CD4-positive, CD25-positive, alpha-beta regulatory T cell (primary cell): ENCODE results near the gene MBOAT1. TPM values are rescaled to one million over a fixed set of nuclear protein-coding genes. Genes with fewer than 3 reads are reported as not detected.

ENCODE experiments used
- ATAC-seq, 2 donors: fragments of 150-1000 bp; cut with Tn5 transposase; one replicate each; pipeline ENCODE4 v1.10.0; 2021; ENCODE audit warnings: low read depth in 2 of 2, moderate number of reproducible peaks in 2 of 2, moderate library complexity in 1 of 2
- DNase-seq, 3 donors: peaks; one replicate each; pipeline versions ENCODE4 v3.0.0 to v3.0.0-alpha.2; 2012 to 2022; ENCODE audit warnings: mixed read lengths in 1 of 3
- H3K27ac ChIP-seq: one replicate; pipeline ENCODE4 v1.7.0; 2013; ENCODE audit warnings: mild to moderate bottlenecking, low read length; ENCODE audit not compliant: insufficient read depth, poor library complexity, severe bottlenecking
- H3K27me3 ChIP-seq: one replicate; pipeline ENCODE4 v1.7.0; 2013; ENCODE audit warnings: low read length; ENCODE audit not compliant: control insufficient read depth, insufficient read depth
- H3K36me3 ChIP-seq: one replicate; pipeline ENCODE4 v1.7.0; 2013; ENCODE audit warnings: mild to moderate bottlenecking, low read length, moderate library complexity; ENCODE audit not compliant: control insufficient read depth, insufficient read depth
- H3K4me1 ChIP-seq: 2 replicates; pipeline ENCODE4 v1.7.0; 2013; ENCODE audit warnings: mild to moderate bottlenecking, low read length; ENCODE audit not compliant: insufficient read depth, control insufficient read depth, poor library complexity, severe bottlenecking
- H3K4me3 ChIP-seq: one replicate; pipeline ENCODE4 v1.7.0; 2013; ENCODE audit warnings: low read depth, mild to moderate bottlenecking, low read length, moderate library complexity
- H3K9me3 ChIP-seq, 2 experiments: 1 replicate in 1 of 2; 2 replicates in 1 of 2; pipeline ENCODE4 v1.7.0; 2013; ENCODE audit warnings: low read length in 2 of 2, mild to moderate bottlenecking in 1 of 2, moderate library complexity in 1 of 2; ENCODE audit not compliant: control insufficient read depth in 2 of 2
- H3K27ac Mint-ChIP-seq, 3 donors: one replicate each; pipeline ENCODE4 v1.8.0; 2020 to 2022; ENCODE audit warnings: mild to moderate bottlenecking in 3 of 3, mixed read lengths in 3 of 3, moderate library complexity in 2 of 3
- H3K27me3 Mint-ChIP-seq: one replicate; pipeline ENCODE4 v1.8.0; 2022; ENCODE audit warnings: mild to moderate bottlenecking, mixed read lengths
- H3K36me3 Mint-ChIP-seq: one replicate; pipeline ENCODE4 v1.8.0; 2020; ENCODE audit warnings: mixed read lengths
- H3K4me1 Mint-ChIP-seq, 4 donors: one replicate each; pipeline ENCODE4 v1.8.0; 2020 to 2022; ENCODE audit warnings: mixed read lengths in 4 of 4, mild to moderate bottlenecking in 1 of 4
- H3K4me3 Mint-ChIP-seq, 4 donors: one replicate each; pipeline ENCODE4 v1.8.0; 2020 to 2022; ENCODE audit warnings: mild to moderate bottlenecking in 4 of 4, mixed read lengths in 4 of 4, moderate library complexity in 3 of 4
- H3K9me3 Mint-ChIP-seq, 7 donors: one replicate each; pipeline ENCODE4 v1.8.0; 2020 to 2022; ENCODE audit warnings: mixed read lengths in 7 of 7, mild to moderate bottlenecking in 3 of 7, moderate library complexity in 2 of 7
- polyA plus RNA-seq, 4 donors: library from polyadenylated mRNA; unstranded; fragments of 300-500 nt; fragmentation: Illumina TruSeq; gene quantifications; one replicate each; pipeline ENCODE4 v1.2.3, GENCODE V29; 2021
- total RNA-seq: library from RNA; stranded (reverse); gene quantifications from one replicate; pipeline ENCODE4 v1.2.3, GENCODE V29; 2022

The MBOAT1 gene
- total and polyA plus RNA-seq, 5 donors from 2014 or later: 3.6 to 26.4 (median 6.0) TPM

GRCh38 chr6:20232188-20232587, 19.9 kb upstream of the MBOAT1 start:
- no peak overlapping the region for H3K4me3 Mint-ChIP-seq
- H3K4me1 ChIP-seq: no peaks in the 10 kb centered on the region
- H3K4me1 Mint-ChIP-seq: peaks cover 0 to 11% (median 2%) of the 10 kb centered on the region in 4 donors
- no peaks in the 10 kb centered on the region for H3K36me3 Mint-ChIP-seq
- ATAC-seq: no peak
- no peak overlapping the region for H3K27ac ChIP-seq
- no peak overlapping the region for H3K27ac Mint-ChIP-seq
- H3K27me3 Mint-ChIP-seq: peaks cover 4% of the 10 kb centered on the region
- no peak overlapping the region for H3K4me3 ChIP-seq
- no peaks in the 10 kb centered on the region for H3K9me3 Mint-ChIP-seq
- H3K27me3 ChIP-seq: no peaks in the 10 kb centered on the region
- no peaks in the 10 kb centered on the region for H3K9me3 ChIP-seq
- no peaks in the 10 kb centered on the region for H3K36me3 ChIP-seq
- DNase-seq: no peak

- H3K4me1 ChIP-seq: no peaks in the 10 kb centered on the region
- H3K4me3 ChIP-seq: no peak overlapping the region
- H3K9me3 ChIP-seq: no peaks in the 10 kb centered on the region
- no peaks in the 10 kb centered on the region for H3K27me3 ChIP-seq
- H3K4me1 Mint-ChIP-seq: no peaks in the 10 kb centered on the region
- no peak for ATAC-seq
- H3K36me3 Mint-ChIP-seq: no peaks in the 10 kb centered on the region
- no peak overlapping the region for H3K27ac Mint-ChIP-seq
- DNase-seq: no peak
- H3K9me3 Mint-ChIP-seq: no peaks in the 10 kb centered on the region
- H3K36me3 ChIP-seq: no peaks in the 10 kb centered on the region
- H3K27me3 Mint-ChIP-seq: peaks cover 4% of the 10 kb centered on the region
- no peak overlapping the region for H3K27ac ChIP-seq
- no peak overlapping the region for H3K4me3 Mint-ChIP-seq
These were observed 18.3 kb upstream of the MBOAT1 start for GRCh38 chr6:20230401-20231119.

GRCh38 chr6:20229881-20230280, 17.6 kb upstream of the MBOAT1 start:
- DNase-seq (no peak), ATAC-seq (no peak)
- Histone ChIP-seq H3K27ac (no peak overlapping the region), H3K27me3 (no peaks in the 10 kb centered on the region), H3K4me1 (no peaks in the 10 kb centered on the region), H3K36me3 (no peaks in the 10 kb centered on the region), H3K9me3 (no peaks in the 10 kb centered on the region), H3K4me3 (no peak overlapping the region)
- Mint-ChIP-seq H3K36me3 (no peaks in the 10 kb centered on the region), H3K9me3 (no peaks in the 10 kb centered on the region), H3K27me3 (peaks cover 4% of the 10 kb centered on the region), H3K4me1 (no peaks in the 10 kb centered on the region), H3K4me3 (no peak overlapping the region), H3K27ac (no peak overlapping the region)

- no peak overlapping the region for H3K27ac Mint-ChIP-seq
- H3K9me3 Mint-ChIP-seq: no peaks in the 10 kb centered on the region
These were observed 15.1 kb upstream of the MBOAT1 start for GRCh38 chr6:20227350-20227749.

GRCh38 chr6:20223141-20223540, 10.9 kb upstream of the MBOAT1 start:
- no peaks in the 10 kb centered on the region for H3K4me1 Mint-ChIP-seq
- H3K9me3 Mint-ChIP-seq: no peaks in the 10 kb centered on the region
- DNase-seq (no peak), ATAC-seq (no peak)
- H3K27me3 ChIP-seq: no peaks in the 10 kb centered on the region
- no peaks in the 10 kb centered on the region for H3K27me3 Mint-ChIP-seq
- H3K36me3 ChIP-seq: peaks cover 3% of the 10 kb centered on the region
- H3K9me3 ChIP-seq: no peaks in the 10 kb centered on the region
- no peaks in the 10 kb centered on the region for H3K4me1 ChIP-seq
- H3K27ac Mint-ChIP-seq: no peak overlapping the region
- H3K4me3 Mint-ChIP-seq: no peak overlapping the region
- peaks cover 3% of the 10 kb centered on the region for H3K36me3 Mint-ChIP-seq
- H3K4me3 ChIP-seq: no peak overlapping the region
- no peak overlapping the region for H3K27ac ChIP-seq

More at GRCh38 chr6:20227350-20227749, 15.1 kb upstream of the MBOAT1 start:
- Histone ChIP-seq H3K4me3 (no peak overlapping the region), H3K9me3 (no peaks in the 10 kb centered on the region), H3K36me3 (peaks cover 3% of the 10 kb centered on the region), H3K27me3 (no peaks in the 10 kb centered on the region), H3K27ac (no peak overlapping the region), H3K4me1 (no peaks in the 10 kb centered on the region)
- no peak for DNase-seq
- no peak overlapping the region for H3K4me3 Mint-ChIP-seq
- H3K27me3 Mint-ChIP-seq: peaks cover 4% of the 10 kb centered on the region
- H3K4me1 Mint-ChIP-seq: no peaks in the 10 kb centered on the region
- ATAC-seq: no peak
- H3K36me3 Mint-ChIP-seq: peaks cover 3% of the 10 kb centered on the region

- Histone ChIP-seq H3K27me3 (no peaks in the 10 kb centered on the region), H3K4me1 (no peaks in the 10 kb centered on the region), H3K4me3 (no peak overlapping the region), H3K9me3 (no peaks in the 10 kb centered on the region), H3K36me3 (peaks cover 3% of the 10 kb centered on the region), H3K27ac (no peak overlapping the region)
- Mint-ChIP-seq H3K4me3 (no peak overlapping the region), H3K9me3 (no peaks in the 10 kb centered on the region), H3K27me3 (no peaks in the 10 kb centered on the region), H3K4me1 (no peaks in the 10 kb centered on the region), H3K27ac (no peak overlapping the region), H3K36me3 (peaks cover 3% of the 10 kb centered on the region)
- no peak for DNase-seq
- ATAC-seq: no peak
These were observed 9.2 kb upstream of the MBOAT1 start for GRCh38 chr6:20221421-20221820.

GRCh38 chr6:20220359-20220758, 8.1 kb upstream of the MBOAT1 start:
- Mint-ChIP-seq H3K4me3 (no peak overlapping the region), H3K27ac (no peak overlapping the region), H3K9me3 (no peaks in the 10 kb centered on the region), H3K4me1 (no peaks in the 10 kb centered on the region), H3K36me3 (peaks cover 3% of the 10 kb centered on the region), H3K27me3 (no peaks in the 10 kb centered on the region)
- Histone ChIP-seq H3K4me1 (no peaks in the 10 kb centered on the region), H3K27me3 (no peaks in the 10 kb centered on the region), H3K4me3 (no peak overlapping the region), H3K9me3 (no peaks in the 10 kb centered on the region), H3K36me3 (peaks cover 3% of the 10 kb centered on the region), H3K27ac (no peak overlapping the region)
- DNase-seq (no peak), ATAC-seq (no peak)

- ATAC-seq (no peak), DNase-seq (no peak)
- H3K4me3 Mint-ChIP-seq: no peak overlapping the region
- no peaks in the 10 kb centered on the region for H3K9me3 Mint-ChIP-seq
- H3K36me3 Mint-ChIP-seq: peaks cover 2% of the 10 kb centered on the region
- Histone ChIP-seq H3K4me1 (peaks cover 9% of the 10 kb centered on the region), H3K9me3 (no peaks in the 10 kb centered on the region), H3K27me3 (no peaks in the 10 kb centered on the region), H3K36me3 (peaks cover under 1% of the 10 kb centered on the region), H3K4me3 (no peak overlapping the region), H3K27ac (no peak overlapping the region)
- no peaks in the 10 kb centered on the region for H3K27me3 Mint-ChIP-seq
- no peak overlapping the region for H3K27ac Mint-ChIP-seq
- peaks cover 0 to 8% (median 6%) of the 10 kb centered on the region in 4 donors for H3K4me1 Mint-ChIP-seq
These were observed 5.6 kb upstream of the MBOAT1 start for GRCh38 chr6:20217891-20218290.
